Heart left ventricle (tissue), 16 donors: ENCODE data around the gene PRKAG2. TPM values are rescaled to one million over a fixed set of nuclear protein-coding genes. Genes with fewer than 3 reads are reported as not detected.
"Not testable (repeated sequence)": the region's sequence is repeated elsewhere in the genome, so short reads cannot be mapped to it uniquely, and the experiment has no call there.

Experiments
- ATAC-seq, 4 donors: fragments of 200-7000 bp; cut with Tn5 transposase; one replicate each; pipeline ENCODE4 v1.9.1; 2020 to 2022; ENCODE audit warnings: moderate library complexity in 4 of 4, mild to moderate bottlenecking in 3 of 4, moderate number of reproducible peaks in 1 of 4
- DNase-seq, 5 donors: peaks; one replicate each; pipeline ENCODE4 v3.0.0-alpha.2; 2020
- H3K27ac ChIP-seq, 12 donors: fragments of 200-600 bp; sonication (generic) in 4 of 12; one replicate each; pipeline versions ENCODE4 v1.5.0 to v1.8.0; 2016 to 2022; ENCODE audit warnings: mild to moderate bottlenecking in 2 of 12
- H3K27me3 ChIP-seq, 9 donors: fragments of 200-600 bp; sonication (generic) in 2 of 9; one replicate each; pipeline versions ENCODE4 v1.5.1 to v1.8.0; 2016 to 2022; ENCODE audit warnings: mild to moderate bottlenecking in 3 of 9
- H3K36me3 ChIP-seq, 9 donors: fragments of 200-600 bp; sonication (generic) in 2 of 9; one replicate each; pipeline versions ENCODE4 v1.5.0 to v1.8.0; 2018 to 2022; ENCODE audit warnings: mild to moderate bottlenecking in 2 of 9
- H3K4me1 ChIP-seq, 12 donors: fragments of 200-600 bp; sonication (generic) in 4 of 12; one replicate each; pipeline versions ENCODE4 v1.5.0 to v1.8.0; 2016 to 2022; ENCODE audit warnings: mild to moderate bottlenecking in 3 of 12
- H3K4me3 ChIP-seq, 12 donors: fragments of 200-600 bp; sonication (generic) in 4 of 12; one replicate each; pipeline versions ENCODE4 v1.5.0 to v1.8.0; 2017 to 2022; ENCODE audit warnings: mild to moderate bottlenecking in 9 of 12, moderate library complexity in 4 of 12
- H3K9me3 ChIP-seq, 12 donors: fragments of 200-600 bp; sonication (generic) in 4 of 12; one replicate each; pipeline versions ENCODE4 v1.5.0 to v1.8.0; 2016 to 2022; ENCODE audit warnings: mild to moderate bottlenecking in 1 of 12
- CTCF ChIP-seq, 12 donors: fragments of 200-600 bp; sonication (generic) in 4 of 12; IDR thresholded peaks; one replicate each; pipeline versions ENCODE4 v1.5.0 to v1.8.0; 2018 to 2022; ENCODE audit warnings: antibody characterized with exemption in 12 of 12, mild to moderate bottlenecking in 5 of 12
- POLR2A ChIP-seq, 2 donors: fragments of 450-650 bp; IDR thresholded peaks; one replicate each; pipeline ENCODE4 v1.6.1; 2017; ENCODE audit warnings: antibody characterized with exemption in 2 of 2, mild to moderate bottlenecking in 2 of 2, moderate library complexity in 2 of 2
- WGBS, 4 donors: extraction: QIAGEN DNeasy Blood & Tissue Kit in 2 of 4; methylation state at CpG; one replicate each; pipeline versions ENCODE4 v1.1.5 to v1.1.7; 2013 to 2018; 5-methylcytosine and 5-hydroxymethylcytosine counted together
- intact Hi-C, 10 donors: fragments of 100-400 bp; cut with DNase I; formaldehyde crosslinking; loops; one replicate each; pipeline versions ENCODE4 v1.11.1 to v1.14.2; 2022
- polyA plus RNA-seq, 2 donors: library from polyadenylated mRNA; stranded (reverse); fragments of 200-250 nt; gene quantifications; one replicate each; pipeline ENCODE4 v1.2.3, GENCODE V29; 2013
- total RNA-seq, 9 donors: library from RNA; depleted of rRNA in 2 of 9; stranded (reverse); fragments of >200 nt in 2 of 9; fragmentation: NEBNext Ultra II Directional in 3 of 9; extraction: Animal tissue kit (Norgen Biotek cat#: 25700) in 3 of 9; gene quantifications; one replicate each; pipeline versions ENCODE4 v1.1.0 to v1.2.4, GENCODE V29; 2016 to 2023
- donor health status: ischemic (EF 13 %, LVEDD 7.1; RV severe dilation, severe dysfunction).
- donor health status: healthy with polysubstance abuse.
- donor health status: DM: no; HTN: yes; CAD: no.
- donor health status: DM: no; HTN: no; CAD: no.
- donor health status: ischemic (EF 25% LVEDD 6.9; RV normal size, moderate dysfunction).
- donor health status: ischemic (EF 25% LVEDD 5.7; RV mildly dilated, moderate dysfunction).
- donor health status: healthy.
- donor health status: DM: yes; HTN: yes; CAD: no.
- donor health status: ischemic (EF 35%, LVEDD 5.7; RV mildly dilated, moderate dysfunction).
- donor health status: nonischemic (EF 11% LVEDD 7.7; RV severe dilation, severe dysfunction).
- donor health status: DM: yes; HTN: yes; CAD: no.
- donor health status: PGD.
- donor health status: ischemic (EF 29% LVEDD 5.4; RV normal size, mild dysfunction).
- donor health status: nonischemic (EF 23%, LVEDD 6.1; RV moderate dilation, normal function).

The PRKAG2 gene
- total and polyA plus RNA-seq, 11 donors: 50.2 to 179 (median 108) TPM

- Histone ChIP-seq H3K36me3 (peaks cover 0 to 3% (median 0%) of the 10 kb centered on the region in 9 donors), H3K9me3 (no peaks in the 10 kb centered on the region), H3K27ac (no peak overlapping the region), H3K27me3 (no peaks in the 10 kb centered on the region), H3K4me3 (no peak overlapping the region), H3K4me1 (peaks cover 0 to 16% (median 0%) of the 10 kb centered on the region in 12 donors)
- DNase-seq (peak in 1 of 5 donors; percentile 14), ATAC-seq (no peak)
- WGBS, 4 donors: 79 to 88% (median 83%) methylated on average over 16 to 26 of the region's 26 CpGs
- intact Hi-C loops: no loop called here
- TF ChIP-seq CTCF (IDR thresholded peaks at IDR 0.05): no peak
Measured at GRCh38 chr7:151830121-151830830, 46.6 kb downstream of the PRKAG2 start.

GRCh38 chr7:151829707-151830106, 47.2 kb downstream of the PRKAG2 start:
- 90 to 94% (median 93%) methylated on average over 13 of the region's 13 CpGs for WGBS, 4 donors
- Histone ChIP-seq H3K9me3 (no peaks in the 10 kb centered on the region), H3K4me3 (no peak overlapping the region), H3K27ac (no peak overlapping the region), H3K4me1 (peaks cover 0 to 22% (median 1%) of the 10 kb centered on the region in 12 donors), H3K27me3 (no peaks in the 10 kb centered on the region), H3K36me3 (peaks cover 0 to 3% (median 0%) of the 10 kb centered on the region in 9 donors)
- intact Hi-C loops: no loop called here
- TF ChIP-seq POLR2A (IDR thresholded peaks at IDR 0.05) (no peak), CTCF (IDR thresholded peaks at IDR 0.05) (no peak)
- no peak for ATAC-seq
- DNase-seq: peak in 1 of 5 donors; percentile 2

- TF ChIP-seq POLR2A (IDR thresholded peaks at IDR 0.05): no peak
- no peak for TF ChIP-seq CTCF (IDR thresholded peaks at IDR 0.05)
- no peak for ATAC-seq
- no peaks in the 10 kb centered on the region for H3K9me3 ChIP-seq
- no peak overlapping the region for H3K4me3 ChIP-seq
- H3K27ac ChIP-seq: no peak overlapping the region
- no peaks in the 10 kb centered on the region for H3K27me3 ChIP-seq
- no peak for DNase-seq
- H3K4me1 ChIP-seq: peaks cover 0 to 34% (median 10%) of the 10 kb centered on the region in 12 donors
- 87 to 94% (median 91%) methylated on average over 8 of the region's 8 CpGs for WGBS, 4 donors
- H3K36me3 ChIP-seq: no peaks in the 10 kb centered on the region
- intact Hi-C loops: no loop called here
Measured at GRCh38 chr7:151827620-151828019, 49.3 kb downstream of the PRKAG2 start.

GRCh38 chr7:151826316-151826715, 50.6 kb downstream of the PRKAG2 start:
- DNase-seq, ATAC-seq, H3K4me3 ChIP-seq, H3K27me3 ChIP-seq, H3K27ac ChIP-seq, H3K9me3 ChIP-seq, intact Hi-C loops, H3K36me3 ChIP-seq: not testable (repeated sequence)
- peaks cover 0 to 40% (median 12%) of the 10 kb centered on the region in 12 donors for H3K4me1 ChIP-seq
- WGBS, 4 donors: 64 to 84% (median 76%) methylated on average over 6 of the region's 6 CpGs

- 61 to 79% (median 68%) methylated on average over 5 of the region's 5 CpGs for WGBS, 4 donors
- peak in 1 of 5 donors; percentile 25 for DNase-seq
Measured at GRCh38 chr7:151825721-151826120, 51.2 kb downstream of the PRKAG2 start.

More at GRCh38 chr7:151825721-151826120, 51.2 kb downstream of the PRKAG2 start:
- no peaks in the 10 kb centered on the region for H3K36me3 ChIP-seq
- TF ChIP-seq POLR2A (IDR thresholded peaks at IDR 0.05) (no peak), CTCF (IDR thresholded peaks at IDR 0.05) (no peak)
- H3K9me3 ChIP-seq: no peaks in the 10 kb centered on the region
- peaks cover 0 to 40% (median 12%) of the 10 kb centered on the region in 12 donors for H3K4me1 ChIP-seq
- H3K4me3 ChIP-seq: no peak overlapping the region
- no peaks in the 10 kb centered on the region for H3K27me3 ChIP-seq
- intact Hi-C loops: no loop called here
- no peak for ATAC-seq
- no peak overlapping the region for H3K27ac ChIP-seq
